HG02763 (cell line): ENCODE data around the gene MAP7D1.
"Not testable (repeated sequence)": the region's sequence is repeated elsewhere in the genome, so short reads cannot be mapped to it uniquely, and the experiment has no call there.

ENCODE experiments used
- ATAC-seq: cut with Tn5 transposase; IDR thresholded peaks from one replicate; pipeline ENCODE4 v1.9.1; 2021; ENCODE audit warnings: mild to moderate bottlenecking, moderate library complexity; ENCODE audit not compliant: unreplicated experiment

Gene MAP7D1

DNA sequence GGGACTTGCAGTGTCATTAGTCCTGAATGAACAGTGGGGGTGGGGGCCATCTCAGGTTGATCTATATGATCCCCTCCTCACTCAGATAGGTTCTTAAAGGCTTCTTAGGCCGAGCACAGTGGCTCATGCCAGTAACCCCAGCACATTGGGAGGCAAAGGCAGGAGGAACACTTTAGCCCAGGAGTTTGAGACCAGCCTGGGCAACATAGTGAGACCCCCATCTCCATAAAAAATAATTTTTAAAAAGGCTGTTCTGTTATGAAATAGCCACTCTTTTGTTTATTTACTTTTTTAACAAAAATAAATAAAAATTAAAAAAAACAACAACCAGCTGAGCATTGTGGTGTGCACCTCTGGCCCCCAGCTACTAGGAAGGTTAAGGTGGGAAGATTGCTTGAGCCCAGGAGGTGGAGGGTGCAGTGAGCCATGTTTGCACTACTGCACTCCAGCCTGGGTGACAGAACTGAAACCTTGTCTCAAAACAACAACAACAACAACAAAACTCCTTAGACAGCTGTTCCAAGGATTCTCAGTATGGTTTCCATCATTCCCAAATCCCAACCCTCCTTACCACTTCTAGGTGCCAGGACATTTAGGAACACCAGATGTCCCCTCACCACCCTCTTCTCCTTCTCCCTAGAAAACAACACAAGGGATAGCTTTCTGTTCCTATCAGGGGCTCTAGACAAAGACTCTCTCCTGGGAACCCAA lies 4.7 kb upstream of the MAP7D1 start:
- ATAC-seq = no peak

DNA sequence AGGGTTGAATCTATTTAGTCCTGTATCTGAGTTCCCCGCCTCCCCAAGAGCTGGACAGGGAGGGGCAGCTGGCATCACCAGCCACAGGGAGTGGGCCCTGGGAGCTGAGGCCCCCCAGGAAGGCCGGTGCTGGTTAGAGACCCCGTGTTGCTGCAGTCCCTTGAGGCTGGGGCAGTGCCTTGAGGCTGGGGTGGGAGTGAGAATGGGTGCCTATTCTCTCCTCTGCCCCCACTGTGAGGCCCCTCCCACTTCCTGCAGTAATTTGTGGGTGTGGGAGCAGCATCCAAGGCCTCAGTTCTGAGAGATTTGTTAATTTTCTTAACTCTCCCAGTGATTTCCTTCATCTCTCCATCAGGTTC lies 4.1 kb upstream of the MAP7D1 start:
- no peak for ATAC-seq

- ATAC-seq = no peak
Measured at GRCh38 chr1:36153476-36153875, 2.5 kb upstream of the MAP7D1 start.

GRCh38 chr1:36154335-36154734 lies 1.6 kb upstream of the MAP7D1 start:
- no peak for ATAC-seq

DNA sequence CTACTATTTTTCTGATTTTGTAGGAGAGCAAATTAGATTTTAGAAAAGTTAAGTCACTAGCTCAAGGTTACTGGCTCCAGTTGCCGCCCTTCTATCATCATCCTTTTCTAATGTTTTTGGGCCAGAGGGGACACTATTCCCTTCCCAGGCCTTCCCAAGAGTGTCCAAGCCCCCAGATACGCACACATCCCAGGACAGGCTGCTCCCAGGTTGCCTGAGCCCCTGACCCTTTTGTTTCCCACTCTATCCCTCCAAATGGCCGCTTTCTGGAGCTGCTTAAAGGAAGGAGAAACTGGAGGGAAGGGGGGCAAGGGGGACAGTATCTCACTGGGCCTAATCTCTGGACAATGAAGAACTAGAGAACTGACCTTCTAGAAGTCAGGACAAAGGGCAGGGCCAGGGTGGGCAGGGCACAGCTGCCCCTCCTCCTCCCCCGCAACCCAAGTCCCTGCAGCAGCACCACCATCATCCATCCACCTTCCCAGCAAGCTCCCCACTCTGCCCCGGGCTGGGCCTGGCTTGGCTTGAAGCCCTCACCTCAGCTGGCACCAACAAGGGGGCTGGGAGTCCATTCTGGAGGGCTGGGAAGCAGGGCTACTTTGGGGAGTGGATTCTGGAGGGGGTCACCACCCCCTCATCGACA lies 1.1 kb upstream of the MAP7D1 start:
- no peak for ATAC-seq

DNA sequence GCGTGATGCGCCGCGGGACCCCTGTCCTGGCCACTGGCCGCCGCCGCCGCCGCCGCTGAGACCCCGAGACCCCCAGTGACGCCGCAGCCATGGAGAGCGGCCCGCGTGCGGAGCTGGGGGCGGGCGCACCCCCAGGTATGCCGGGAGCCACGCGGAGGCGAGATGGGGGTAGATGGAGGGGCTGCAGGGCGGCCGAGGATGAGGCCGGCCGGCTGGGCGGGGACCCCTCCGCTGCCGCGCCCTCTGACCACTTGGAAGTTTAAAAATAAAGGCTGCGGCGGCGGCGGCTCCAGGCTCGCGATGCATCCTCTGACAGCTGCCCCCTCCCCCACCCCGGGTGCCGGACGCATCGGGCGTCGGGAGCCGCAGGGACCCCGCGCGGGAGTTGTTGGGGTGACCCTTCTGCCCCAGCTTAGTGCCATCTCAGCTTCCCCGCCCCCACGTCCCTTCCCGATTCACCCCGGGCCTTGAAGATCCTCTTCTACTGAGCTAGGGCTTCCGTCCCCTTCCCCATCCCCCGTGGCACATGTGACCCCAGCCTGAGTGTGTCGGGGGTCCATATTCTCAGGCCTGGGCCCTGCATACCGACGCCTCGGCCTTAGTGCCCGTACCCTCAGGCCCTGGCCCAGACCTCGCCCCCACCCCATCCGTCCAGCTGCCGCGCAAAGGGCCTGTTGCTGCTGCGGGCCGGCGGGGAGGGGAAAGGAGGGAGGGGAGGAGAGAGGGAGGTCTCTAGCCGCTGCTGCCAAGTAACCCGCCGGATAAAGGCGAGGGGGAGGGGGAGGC lies 562 bp downstream of the MAP7D1 start:
- no peak for ATAC-seq

GRCh38 chr1:36157115-36157903 lies 1.3 kb downstream of the MAP7D1 start:
- ATAC-seq = no peak

- no peak for ATAC-seq
Measured at GRCh38 chr1:36157973-36158826, 2.2 kb downstream of the MAP7D1 start.

DNA sequence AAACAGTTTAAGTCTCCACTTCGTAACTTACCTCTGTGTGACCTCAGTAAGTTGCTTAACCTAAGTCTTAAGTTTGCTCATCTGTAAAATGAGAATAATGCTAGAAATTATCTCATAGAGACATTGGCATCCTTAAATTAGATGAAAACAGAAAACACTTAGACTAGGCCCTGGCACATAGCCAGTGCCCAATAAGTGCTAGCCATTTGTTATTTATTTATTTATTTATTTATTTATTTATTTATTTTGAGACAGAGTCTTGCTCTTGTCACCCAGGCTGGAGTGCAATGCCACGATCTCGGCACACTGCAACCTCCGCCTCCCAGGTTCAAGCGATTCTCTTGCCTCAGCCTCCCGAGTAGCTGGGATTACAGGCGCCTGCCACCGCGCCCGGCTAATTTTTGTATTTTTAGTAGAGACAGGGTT lies 2.9 kb downstream of the MAP7D1 start:
- not testable (repeated sequence) for ATAC-seq

- no peak for ATAC-seq
Measured at GRCh38 chr1:36159614-36160387, 3.8 kb downstream of the MAP7D1 start.

DNA sequence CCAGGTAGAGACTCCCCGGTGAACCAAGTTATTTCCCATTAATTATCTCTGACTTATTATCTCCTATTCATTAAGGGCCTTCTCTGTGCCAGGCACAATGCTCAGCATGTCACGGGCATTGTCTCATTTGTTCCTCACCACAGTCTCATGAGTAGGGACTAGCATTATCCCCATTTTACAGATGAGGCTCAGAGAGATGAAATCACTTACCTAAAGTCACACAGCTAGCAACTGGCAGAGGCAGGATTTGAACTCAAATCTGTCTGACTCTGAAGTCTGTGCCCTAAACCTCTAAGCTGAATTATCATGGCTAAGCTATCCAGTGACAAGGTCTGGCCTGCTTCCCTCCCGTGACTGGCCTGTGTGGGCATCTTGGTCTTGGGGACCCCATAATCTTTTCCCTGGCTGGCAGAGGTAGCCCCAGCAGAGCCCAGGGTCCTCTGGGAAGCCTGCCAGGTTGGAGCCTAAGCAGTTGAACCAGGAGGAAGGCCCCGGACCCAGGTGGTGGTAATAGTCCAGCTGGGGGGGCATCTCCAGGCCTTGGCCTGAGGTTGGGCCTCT lies 4.5 kb downstream of the MAP7D1 start:
- no peak for ATAC-seq

- ATAC-seq = no peak
Measured at GRCh38 chr1:36160949-36161485, 5.1 kb downstream of the MAP7D1 start.

- ATAC-seq = no peak
Measured at GRCh38 chr1:36161641-36162531, 5.9 kb downstream of the MAP7D1 start.

- no peak for ATAC-seq
Measured at GRCh38 chr1:36162680-36163239, 6.8 kb downstream of the MAP7D1 start.

- no peak for ATAC-seq
Measured at GRCh38 chr1:36163426-36163825, 7.5 kb downstream of the MAP7D1 start.

GRCh38 chr1:36164361-36164760 lies 8.4 kb downstream of the MAP7D1 start:
- ATAC-seq = no peak

DNA sequence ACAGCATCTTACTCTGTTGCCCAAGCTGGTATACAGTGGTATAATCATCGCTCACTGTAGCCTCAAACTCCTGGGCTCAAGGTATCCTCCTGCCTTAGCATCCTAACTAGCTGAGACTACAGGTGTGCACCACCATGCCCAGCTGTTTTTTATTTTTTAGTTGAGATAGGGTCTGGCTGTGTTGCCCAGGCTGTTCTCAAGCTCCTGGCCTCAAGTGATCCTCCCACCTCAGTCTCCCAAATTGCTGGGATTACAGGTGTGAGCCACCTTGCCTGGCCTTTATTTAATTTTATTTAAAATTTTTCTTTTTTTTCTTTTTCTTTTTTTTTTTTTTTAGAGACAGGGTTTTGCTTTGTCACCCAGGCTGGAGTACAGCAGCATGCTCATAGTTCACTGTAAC lies 9.2 kb downstream of the MAP7D1 start:
- no peak for ATAC-seq

DNA sequence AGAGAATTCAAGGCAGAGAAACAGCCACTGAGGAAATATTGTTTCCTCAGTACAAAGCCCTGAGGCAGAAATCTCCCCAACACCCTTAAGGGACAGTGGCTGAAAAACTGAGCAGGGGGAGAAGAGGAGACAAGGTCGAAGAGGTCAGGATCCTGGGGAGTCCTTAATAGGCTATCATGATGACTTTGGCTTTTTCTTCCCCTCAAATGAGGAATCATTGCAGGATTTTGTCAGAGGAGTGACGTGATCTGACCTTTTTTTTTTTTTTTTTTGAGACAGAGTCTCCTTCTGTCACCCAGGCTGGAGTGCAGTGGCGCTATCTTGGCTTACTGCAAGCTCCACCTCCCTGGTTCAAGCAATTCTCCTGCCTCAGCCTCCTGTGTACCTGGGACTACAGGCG lies 10.2 kb downstream of the MAP7D1 start:
- no peak for ATAC-seq
